Psoas muscle (tissue), 8 donors: ENCODE results near the gene RAB11B. TPM values are rescaled to one million over a fixed set of nuclear protein-coding genes. Genes with fewer than 3 reads are reported as not detected.

Experiments
- ATAC-seq, 4 donors: fragments of 200-7000 bp; cut with Tn5 transposase; one replicate each; pipeline ENCODE4 v1.9.1; 2020; ENCODE audit warnings: moderate library complexity in 3 of 4, mild to moderate bottlenecking in 2 of 4
- DNase-seq, 2 donors: peaks; one replicate each; pipeline ENCODE4 v3.0.0-alpha.2; 2020
- H3K27ac ChIP-seq: fragments of 200-600 bp; one replicate; pipeline ENCODE4 v1.8.0; 2022
- H3K27me3 ChIP-seq, 3 donors: fragments of 200-600 bp in 1 of 3; one replicate each; pipeline versions ENCODE4 v1.6.1 to v1.8.0; 2013 to 2022; ENCODE audit warnings: low read length in 2 of 3, mild to moderate bottlenecking in 2 of 3, moderate library complexity in 1 of 3; ENCODE audit not compliant: insufficient read depth in 3 of 3
- H3K36me3 ChIP-seq, 2 donors: fragments of 200-600 bp in 1 of 2; one replicate each; pipeline versions ENCODE4 v1.6.1 to v1.8.0; 2013 to 2022; ENCODE audit warnings: low read depth in 1 of 2, mild to moderate bottlenecking in 1 of 2, moderate library complexity in 1 of 2; ENCODE audit not compliant: insufficient read depth in 1 of 2
- H3K4me1 ChIP-seq: fragments of 200-600 bp; one replicate; pipeline ENCODE4 v1.8.0; 2022
- H3K4me3 ChIP-seq: fragments of 200-600 bp; one replicate; pipeline ENCODE4 v1.8.0; 2022; ENCODE audit warnings: mild to moderate bottlenecking
- H3K9me3 ChIP-seq: fragments of 200-600 bp; one replicate; pipeline ENCODE4 v1.8.0; 2022
- WGBS, 3 donors: extraction: QIAGEN DNeasy Blood & Tissue Kit; methylation state at CpG; one replicate each; pipeline versions ENCODE4 v1.1.6 to v1.1.7; 2013; 5-methylcytosine and 5-hydroxymethylcytosine counted together
- intact Hi-C, 2 donors: fragments of 100-400 bp; cut with DNase I; formaldehyde crosslinking; loops; one replicate each; pipeline versions ENCODE4 v1.11.0 to v1.14.2; 2022
- polyA plus RNA-seq, 3 donors: library from polyadenylated mRNA; stranded (reverse); fragments of 200-250 nt; gene quantifications; one replicate each; pipeline ENCODE4 v1.2.3, GENCODE V29; 2013
- total RNA-seq, 4 donors: library from RNA; stranded (reverse); fragmentation: NEBNext Ultra II Directional in 2 of 4; extraction: Animal tissue kit (Norgen Biotek cat#: 25700) in 2 of 4; gene quantifications; one replicate each; pipeline versions ENCODE4 v1.2.1 to v1.2.4, GENCODE V29; 2021 to 2023
- TF ChIP-seq, protein P1 (sequence below): fragments of 200-600 bp; IDR thresholded peaks from one replicate; pipeline ENCODE4 v1.8.0; 2022; ENCODE audit warnings: antibody characterized with exemption
- donor health status: healthy with polysubstance abuse.
- donor health status: DM: no; HTN: no; CAD: no; lungs with moderate emphysema.
- donor health status: Bipolar disorder and iron deficiency.
- donor health status: healthy.
- donor health status: DM: yes; HTN: yes; CAD: no.
- donor health status: DM: no; HTN: no; CAD: no.
- donor health status: DM: no; HTN: no; CAD: no.
- donor health status: DM: yes; HTN: yes; CAD: no.

Gene RAB11B
- total and polyA plus RNA-seq, 7 donors = 43.9 to 130 (median 77.1) TPM

DNA sequence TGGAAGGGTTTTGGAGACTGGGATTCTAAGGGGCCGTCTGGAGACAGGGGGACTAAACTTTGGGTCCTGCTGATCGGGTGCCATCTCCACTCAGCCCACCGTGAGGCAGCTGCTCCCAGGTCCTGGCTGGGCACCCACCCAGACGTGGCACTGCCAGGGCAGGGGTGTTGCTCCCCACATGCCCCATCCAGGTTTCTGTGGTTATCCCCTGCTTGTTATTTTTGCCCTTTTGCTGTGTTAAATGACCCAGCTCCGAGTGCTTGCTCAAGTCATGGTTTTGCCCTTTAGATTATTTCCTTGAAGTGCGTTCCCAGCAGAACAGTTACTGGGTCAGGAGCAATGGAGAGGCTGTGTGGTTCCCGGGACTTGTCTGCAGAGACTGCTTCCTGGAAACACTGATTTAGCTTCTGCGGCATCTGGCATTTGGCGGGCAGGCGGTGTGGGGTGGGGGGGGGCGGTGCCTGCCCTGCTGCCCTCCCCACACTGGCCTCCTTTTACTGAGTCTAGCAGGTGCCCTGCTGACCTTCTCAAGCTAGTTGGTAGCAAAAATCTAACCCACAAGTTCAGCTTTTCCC is 1.9 kb downstream of the RAB11B start:
- ATAC-seq (peak; percentile 22 to 43 (median 37)), DNase-seq (peak; percentile 53 to 70)
- peak overlapping the region; percentile 47 for H3K4me3 ChIP-seq
- no peaks in the 10 kb centered on the region for H3K36me3 ChIP-seq
- TF ChIP-seq, protein P1, sequence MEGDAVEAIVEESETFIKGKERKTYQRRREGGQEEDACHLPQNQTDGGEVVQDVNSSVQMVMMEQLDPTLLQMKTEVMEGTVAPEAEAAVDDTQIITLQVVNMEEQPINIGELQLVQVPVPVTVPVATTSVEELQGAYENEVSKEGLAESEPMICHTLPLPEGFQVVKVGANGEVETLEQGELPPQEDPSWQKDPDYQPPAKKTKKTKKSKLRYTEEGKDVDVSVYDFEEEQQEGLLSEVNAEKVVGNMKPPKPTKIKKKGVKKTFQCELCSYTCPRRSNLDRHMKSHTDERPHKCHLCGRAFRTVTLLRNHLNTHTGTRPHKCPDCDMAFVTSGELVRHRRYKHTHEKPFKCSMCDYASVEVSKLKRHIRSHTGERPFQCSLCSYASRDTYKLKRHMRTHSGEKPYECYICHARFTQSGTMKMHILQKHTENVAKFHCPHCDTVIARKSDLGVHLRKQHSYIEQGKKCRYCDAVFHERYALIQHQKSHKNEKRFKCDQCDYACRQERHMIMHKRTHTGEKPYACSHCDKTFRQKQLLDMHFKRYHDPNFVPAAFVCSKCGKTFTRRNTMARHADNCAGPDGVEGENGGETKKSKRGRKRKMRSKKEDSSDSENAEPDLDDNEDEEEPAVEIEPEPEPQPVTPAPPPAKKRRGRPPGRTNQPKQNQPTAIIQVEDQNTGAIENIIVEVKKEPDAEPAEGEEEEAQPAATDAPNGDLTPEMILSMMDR = no peak
- H3K4me1 ChIP-seq = peaks cover 53% of the 10 kb centered on the region
- no peaks in the 10 kb centered on the region for H3K9me3 ChIP-seq
- intact Hi-C loops = no loop called here
- H3K27ac ChIP-seq = peak overlapping the region; percentile 89
- no peaks in the 10 kb centered on the region for H3K27me3 ChIP-seq
- 7 to 12% (median 7%) methylated on average over 11 of the region's 11 CpGs for WGBS, 3 donors

DNA sequence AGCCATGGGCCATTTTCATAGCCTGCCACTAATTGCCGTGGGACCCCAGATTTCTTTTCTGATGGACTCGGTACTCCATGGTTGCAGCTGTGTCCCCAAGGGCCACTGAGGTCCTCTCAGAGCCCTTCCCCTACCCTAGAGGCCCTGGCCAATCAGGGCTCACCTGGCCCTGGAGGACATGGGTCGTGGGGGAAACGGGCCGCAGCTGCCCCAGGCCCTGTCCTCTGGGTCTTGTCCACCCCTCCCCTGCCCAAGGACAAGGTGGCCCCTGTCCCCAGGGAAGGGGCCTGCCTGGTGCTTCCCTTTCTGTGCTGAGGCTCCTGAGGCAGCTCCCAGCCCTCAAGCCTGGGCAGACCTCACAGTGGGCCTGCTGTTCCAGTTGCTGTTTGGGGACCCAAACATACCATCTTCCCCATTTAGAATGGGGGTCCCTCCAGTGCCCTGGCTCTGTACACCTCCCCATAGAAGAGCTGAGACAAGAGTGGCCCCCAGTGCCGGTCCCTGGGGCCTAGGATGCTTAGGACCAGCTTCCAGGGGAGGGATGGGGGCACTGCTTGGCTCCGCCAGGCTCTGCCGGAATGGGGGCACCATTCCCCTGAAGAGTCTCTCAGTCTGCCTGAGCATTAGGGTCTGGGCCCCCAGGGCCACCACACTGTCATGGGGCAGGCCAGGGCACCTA is 3.2 kb downstream of the RAB11B start:
- 46 to 66% (median 53%) methylated on average over 8 of the region's 8 CpGs for WGBS, 3 donors
- TF ChIP-seq, protein P1 = no peak
- intact Hi-C loops = no loop called here
- Histone ChIP-seq H3K36me3 (no peaks in the 10 kb centered on the region), H3K4me3 (peak overlapping the region; percentile 47), H3K4me1 (peaks cover 62% of the 10 kb centered on the region), H3K27ac (peak overlapping the region; percentile 89), H3K27me3 (no peaks in the 10 kb centered on the region), H3K9me3 (no peaks in the 10 kb centered on the region)
- DNase-seq (peak in 1 of 2 donors; percentile 48), ATAC-seq (no peak)

DNA sequence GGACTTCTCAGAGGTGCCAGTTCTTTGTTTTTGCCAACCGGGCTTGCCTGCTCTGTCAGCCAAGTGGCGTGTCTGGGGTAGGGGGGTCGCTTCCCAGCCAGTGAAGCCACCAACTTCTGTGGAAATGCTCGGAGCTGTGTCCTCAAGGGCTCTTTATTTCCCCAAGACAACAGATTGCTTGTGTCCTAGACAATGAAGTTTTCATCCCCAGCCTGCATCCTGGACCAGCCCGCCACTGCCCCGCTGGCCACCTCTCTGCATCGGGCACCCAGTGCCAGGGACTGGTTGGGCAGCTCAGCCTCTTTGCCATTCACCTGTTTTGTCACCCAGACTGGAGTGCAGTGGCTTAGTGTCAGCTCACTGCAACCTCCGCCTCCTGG is 3.7 kb downstream of the RAB11B start:
- H3K27me3 ChIP-seq = no peaks in the 10 kb centered on the region
- no peak overlapping the region for H3K4me3 ChIP-seq
- peaks cover 62% of the 10 kb centered on the region for H3K4me1 ChIP-seq
- H3K36me3 ChIP-seq = no peaks in the 10 kb centered on the region
- ATAC-seq (no peak), DNase-seq (peak in 1 of 2 donors; percentile 58)
- no peaks in the 10 kb centered on the region for H3K9me3 ChIP-seq
- intact Hi-C loops = loop anchor here in 1 of 2 donors (2.0 kb wide), 1 partner anchor 37 kb away; no protein-coding TSS in a partner anchor
- 31 to 59% (median 40%) methylated on average over 8 of the region's 8 CpGs for WGBS, 3 donors
- peak overlapping the region; percentile 89 for H3K27ac ChIP-seq
- TF ChIP-seq, protein P1 = no peak

DNA sequence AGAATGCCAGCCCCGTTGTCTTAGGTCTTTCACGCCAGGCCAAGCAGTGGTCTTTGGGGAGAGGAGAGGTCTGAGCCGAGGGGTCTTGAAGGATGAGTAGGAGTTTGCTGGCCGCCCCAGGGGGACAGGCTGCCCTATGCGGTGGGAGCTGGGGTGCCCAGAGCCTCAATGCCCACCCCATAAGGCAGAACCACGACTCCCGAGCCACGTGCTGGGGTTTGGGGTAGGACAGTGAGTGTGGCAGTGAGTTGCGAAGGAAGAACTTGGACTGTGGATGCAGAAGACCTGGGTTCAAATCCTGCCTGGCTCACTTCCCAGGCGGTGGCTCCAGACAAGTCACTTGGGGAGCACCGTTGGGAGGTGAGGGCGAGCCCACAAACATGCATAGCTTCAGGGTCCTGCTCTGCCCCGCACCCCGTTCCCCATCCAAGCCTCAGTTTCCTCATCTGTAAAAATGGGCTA is 5.5 kb downstream of the RAB11B start:
- H3K36me3 ChIP-seq = peaks cover 0 to 15% of the 10 kb centered on the region in 2 donors
- TF ChIP-seq, protein P1 = no peak
- H3K4me1 ChIP-seq = peaks cover 59% of the 10 kb centered on the region
- intact Hi-C loops = loop anchor here (2.0 kb wide), 2 partner anchors 39 to 41 kb away; no protein-coding TSS in a partner anchor
- H3K27me3 ChIP-seq = no peaks in the 10 kb centered on the region
- 88 to 91% (median 88%) methylated on average over 14 of the region's 14 CpGs for WGBS, 3 donors
- DNase-seq (peak in 1 of 2 donors; percentile 44), ATAC-seq (no peak)
- H3K27ac ChIP-seq = peak overlapping the region; percentile 89
- H3K9me3 ChIP-seq = no peaks in the 10 kb centered on the region
- no peak overlapping the region for H3K4me3 ChIP-seq
